HG02884 (cell line): ENCODE data around the gene ENPP3.
A peak's percentile ranks its signal among the peaks of the same experiment; 100 is the strongest.
"Not testable (repeated sequence)": the region's sequence is repeated elsewhere in the genome, so short reads cannot be mapped to it uniquely, and the experiment has no call there.

Experiments used
- ATAC-seq: cut with Tn5 transposase; IDR thresholded peaks from one replicate; pipeline ENCODE4 v1.9.1; 2021; ENCODE audit warnings: mild to moderate bottlenecking, moderate library complexity; ENCODE audit not compliant: unreplicated experiment

The ENPP3 gene

GRCh38 chr6:131682442-131682841, 45.3 kb downstream of the ENPP3 start:
- no peak for ATAC-seq

GRCh38 chr6:131683479-131683878, 46.4 kb downstream of the ENPP3 start:
- peak; percentile 73 for ATAC-seq

GRCh38 chr6:131685266-131685780, 48.2 kb downstream of the ENPP3 start:
- peak; percentile 59 for ATAC-seq

- ATAC-seq, result no peak
Observed at GRCh38 chr6:131687022-131687421, 49.9 kb downstream of the ENPP3 start.

GRCh38 chr6:131688286-131688685, 51.2 kb downstream of the ENPP3 start:
- peak; percentile 71 for ATAC-seq

GRCh38 chr6:131692031-131692430, 54.9 kb downstream of the ENPP3 start:
- no peak for ATAC-seq

GRCh38 chr6:131692589-131692988, 55.5 kb downstream of the ENPP3 start:
- no peak for ATAC-seq

- no peak for ATAC-seq
Observed at GRCh38 chr6:131693384-131693783, 56.3 kb downstream of the ENPP3 start.

- peak; percentile 95 for ATAC-seq
Observed at GRCh38 chr6:131694832-131695426, 57.8 kb downstream of the ENPP3 start.

- no peak for ATAC-seq
Observed at GRCh38 chr6:131696956-131697355, 59.9 kb downstream of the ENPP3 start.

GRCh38 chr6:131700851-131701250, 63.7 kb downstream of the ENPP3 start:
- ATAC-seq, result not testable (repeated sequence)

GRCh38 chr6:131703905-131704304, 66.8 kb downstream of the ENPP3 start:
- not testable (repeated sequence) for ATAC-seq

- not testable (repeated sequence) for ATAC-seq
Observed at GRCh38 chr6:131710917-131711316, 73.8 kb downstream of the ENPP3 start, which contains the start of gene CTAGE9. TSS of gene CTAGE9 (minus strand) at chr6:131711017. CDS start at chr6:131711017, 0 bp downstream.

GRCh38 chr6:131715567-131715966, 78.5 kb downstream of the ENPP3 start:
- ATAC-seq, result not testable (repeated sequence)

- no peak for ATAC-seq
Observed at GRCh38 chr6:131717836-131718542, 80.9 kb downstream of the ENPP3 start.

GRCh38 chr6:131721161-131721560, 84.1 kb downstream of the ENPP3 start:
- no peak for ATAC-seq

GRCh38 chr6:131724114-131724513, 87.0 kb downstream of the ENPP3 start:
- ATAC-seq, result no peak

GRCh38 chr6:131727467-131727866, 90.4 kb downstream of the ENPP3 start:
- ATAC-seq, result no peak

- no peak for ATAC-seq
Observed at GRCh38 chr6:131727868-131728267, 90.8 kb downstream of the ENPP3 start.

GRCh38 chr6:131728296-131728939, 91.3 kb downstream of the ENPP3 start:
- no peak for ATAC-seq

GRCh38 chr6:131729550-131729949, 92.4 kb downstream of the ENPP3 start:
- no peak for ATAC-seq

- ATAC-seq, result no peak
Observed at GRCh38 chr6:131730264-131730663, 93.2 kb downstream of the ENPP3 start.
